D341Med (cell line): ENCODE results near the gene TCOF1.

Experiments
- DNase-seq: peaks from one replicate; pipeline ENCODE4 v3.0.0; 2012; ENCODE audit warnings: low spot score

TCOF1 gene

GRCh38 chr5:150391064-150391834 lies 33.8 kb downstream of the TCOF1 start:
- no peak for DNase-seq

GRCh38 chr5:150391986-150392385 lies 34.5 kb downstream of the TCOF1 start:
- DNase-seq, result no peak

GRCh38 chr5:150392680-150393079 lies 35.2 kb downstream of the TCOF1 start:
- DNase-seq, result no peak

GRCh38 chr5:150393096-150393645 lies 35.7 kb downstream of the TCOF1 start:
- no peak for DNase-seq

GRCh38 chr5:150394131-150394530 lies 36.6 kb downstream of the TCOF1 start:
- no peak for DNase-seq

GRCh38 chr5:150394912-150395687 lies 37.6 kb downstream of the TCOF1 start:
- no peak for DNase-seq

GRCh38 chr5:150395688-150395975 lies 38.1 kb downstream of the TCOF1 start:
- DNase-seq, result no peak

GRCh38 chr5:150396267-150396666 lies 38.8 kb downstream of the TCOF1 start:
- DNase-seq, result no peak

- no peak for DNase-seq
Measured at GRCh38 chr5:150397146-150397781, 39.8 kb downstream of the TCOF1 start.

GRCh38 chr5:150397782-150398721 lies 40.6 kb downstream of the TCOF1 start:
- no peak for DNase-seq

GRCh38 chr5:150398722-150399523 lies 41.4 kb downstream of the TCOF1 start:
- no peak for DNase-seq

GRCh38 chr5:150399524-150400211 lies 42.2 kb downstream of the TCOF1 start:
- no peak for DNase-seq

- no peak for DNase-seq
Measured at GRCh38 chr5:150400316-150401075, 43.0 kb downstream of the TCOF1 start.

GRCh38 chr5:150401076-150401375 lies 43.5 kb downstream of the TCOF1 start:
- DNase-seq, result no peak

- DNase-seq, result no peak
Measured at GRCh38 chr5:150401376-150402228, 44.1 kb downstream of the TCOF1 start.

GRCh38 chr5:150402229-150402773 lies 44.8 kb downstream of the TCOF1 start:
- no peak for DNase-seq

- no peak for DNase-seq
Measured at GRCh38 chr5:150402901-150403342, 45.4 kb downstream of the TCOF1 start.

- DNase-seq, result no peak
Measured at GRCh38 chr5:150404121-150404520, 46.6 kb downstream of the TCOF1 start.
